Endodermal cell (in vitro differentiated cells): ENCODE results near the gene LRFN4. TPM values are rescaled to one million over a fixed set of nuclear protein-coding genes. Genes with fewer than 3 reads are reported as not detected.

Experiments
- DNase-seq: peaks from one replicate; pipeline ENCODE4 v3.0.0-alpha.2; 2017
- H3K27ac ChIP-seq: 2 replicates; pipeline ENCODE4 v1.5.1; 2013; ENCODE audit warnings: mild to moderate bottlenecking, low read depth, low read length, moderate library complexity
- H3K27me3 ChIP-seq: 2 replicates; pipeline ENCODE4 v1.6.1; 2013; ENCODE audit warnings: mild to moderate bottlenecking, low read length, moderate library complexity; ENCODE audit not compliant: insufficient read depth, control insufficient read depth, poor library complexity, severe bottlenecking
- H3K36me3 ChIP-seq: 2 replicates; pipeline ENCODE4 v1.7.0; 2013; ENCODE audit warnings: mild to moderate bottlenecking, low read length, moderate library complexity; ENCODE audit not compliant: control insufficient read depth, insufficient read depth
- H3K4me1 ChIP-seq: one replicate; pipeline ENCODE4 v1.7.0; 2013; ENCODE audit warnings: low read length; ENCODE audit not compliant: control insufficient read depth, insufficient read depth
- H3K4me3 ChIP-seq: 2 replicates; pipeline ENCODE4 v1.5.1; 2013; ENCODE audit warnings: mild to moderate bottlenecking, low read length, moderate library complexity
- H3K9ac ChIP-seq: 2 replicates; pipeline ENCODE4 v1.6.1; 2013; ENCODE audit warnings: mild to moderate bottlenecking, low read length, moderate library complexity; ENCODE audit not compliant: poor library complexity, severe bottlenecking; ENCODE audit errors: extremely low read depth
- H3K9me3 ChIP-seq: 2 replicates; pipeline ENCODE4 v1.6.1; 2013; ENCODE audit warnings: mild to moderate bottlenecking, low read length, moderate library complexity; ENCODE audit not compliant: control insufficient read depth
- H3K27ac Mint-ChIP-seq: 2 replicates; pipeline ENCODE4 v1.8.0; 2020; ENCODE audit warnings: mixed read lengths
- H3K27me3 Mint-ChIP-seq: 2 replicates; pipeline ENCODE4 v1.8.0; 2021; ENCODE audit warnings: mild to moderate bottlenecking, mixed read lengths; ENCODE audit not compliant: insufficient read depth
- H3K36me3 Mint-ChIP-seq: 2 replicates; pipeline ENCODE4 v1.8.0; 2020; ENCODE audit warnings: low read depth, mixed read lengths
- H3K4me1 Mint-ChIP-seq: 2 replicates; pipeline ENCODE4 v1.8.0; 2020; ENCODE audit warnings: mixed read lengths
- H3K4me3 Mint-ChIP-seq: 2 replicates; pipeline ENCODE4 v1.8.0; 2020; ENCODE audit warnings: mild to moderate bottlenecking, moderate library complexity, mixed read lengths
- H3K9me3 Mint-ChIP-seq: 2 replicates; pipeline ENCODE4 v1.8.0; 2020; ENCODE audit warnings: mild to moderate bottlenecking, mixed read lengths
- WGBS, 2 experiments: methylation state at CpG; one replicate each; pipeline versions ENCODE4 v1.1.5 to v1.1.7; 2013; ENCODE audit warnings: missing lambda C conversion rate in 2 of 2, mixed read lengths in 1 of 2; ENCODE audit not compliant: insufficient coverage in 1 of 2, insufficient read length in 1 of 2; 5-methylcytosine and 5-hydroxymethylcytosine counted together
- total RNA-seq, 2 donors: library from RNA; stranded (reverse); fragmentation: NEBNext Ultra II Directional in 1 of 2; extraction: Animal tissue kit (Norgen Biotek cat#: 25700) in 1 of 2; gene quantifications; 2 replicates in 1 of 2; 3 replicates in 1 of 2; pipeline ENCODE4 v1.2.1, GENCODE V29; 2021
- TF ChIP-seq, protein P1 (sequence below): fragments of 200-600 bp; sonication (generic); conservative IDR thresholded peaks from 2 replicates; pipeline ENCODE4 v1.5.0; 2021; ENCODE audit warnings: antibody characterized with exemption, mild to moderate bottlenecking

The LRFN4 gene
- total RNA-seq, 2 donors from 2014 or later, result 23.2 to 26.2 TPM

DNA sequence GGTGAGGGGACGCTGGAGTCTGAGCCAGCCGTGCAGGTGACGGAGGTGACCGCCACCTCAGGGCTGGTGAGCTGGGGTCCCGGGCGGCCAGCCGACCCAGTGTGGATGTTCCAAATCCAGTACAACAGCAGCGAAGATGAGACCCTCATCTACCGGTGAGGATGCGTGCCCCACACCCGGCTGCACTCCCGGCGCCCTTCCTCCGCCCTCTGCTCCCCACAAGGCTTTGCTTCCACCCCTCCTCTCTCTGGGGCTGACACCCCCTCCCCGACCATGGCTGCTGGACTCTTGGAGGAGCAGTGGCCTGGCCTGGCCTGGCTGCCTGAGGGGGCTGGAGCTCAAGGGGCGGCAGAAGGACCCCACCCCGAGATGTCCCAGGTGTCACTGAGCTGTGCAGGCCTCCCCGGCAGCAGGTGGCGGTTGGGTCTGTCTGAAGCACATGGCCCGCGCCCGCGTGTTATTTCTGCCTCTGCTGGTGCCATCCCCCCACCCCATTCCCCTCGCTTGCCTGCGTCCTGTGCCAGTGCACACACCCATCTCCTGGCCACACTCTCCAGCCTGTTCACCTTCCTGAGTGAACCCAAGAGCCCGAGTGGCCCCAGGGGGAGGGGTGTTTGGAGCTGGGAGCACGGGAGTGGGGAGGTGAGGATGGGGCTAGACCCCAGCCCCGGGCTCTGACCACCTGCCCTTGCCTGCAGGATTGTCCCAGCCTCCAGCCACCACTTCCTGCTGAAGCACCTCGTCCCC is 2.2 kb downstream of the LRFN4 start:
- no peak overlapping the region for H3K4me3 ChIP-seq
- H3K27ac ChIP-seq, result no peak overlapping the region
- Mint-ChIP-seq H3K9me3 (no peaks in the 10 kb centered on the region), H3K4me1 (peaks cover 4% of the 10 kb centered on the region), H3K27ac (no peak overlapping the region), H3K27me3 (no peaks in the 10 kb centered on the region), H3K4me3 (no peak overlapping the region), H3K36me3 (no peaks in the 10 kb centered on the region)
- DNase-seq, result no peak
- H3K9me3 ChIP-seq, result no peaks in the 10 kb centered on the region
- TF ChIP-seq, protein P1, sequence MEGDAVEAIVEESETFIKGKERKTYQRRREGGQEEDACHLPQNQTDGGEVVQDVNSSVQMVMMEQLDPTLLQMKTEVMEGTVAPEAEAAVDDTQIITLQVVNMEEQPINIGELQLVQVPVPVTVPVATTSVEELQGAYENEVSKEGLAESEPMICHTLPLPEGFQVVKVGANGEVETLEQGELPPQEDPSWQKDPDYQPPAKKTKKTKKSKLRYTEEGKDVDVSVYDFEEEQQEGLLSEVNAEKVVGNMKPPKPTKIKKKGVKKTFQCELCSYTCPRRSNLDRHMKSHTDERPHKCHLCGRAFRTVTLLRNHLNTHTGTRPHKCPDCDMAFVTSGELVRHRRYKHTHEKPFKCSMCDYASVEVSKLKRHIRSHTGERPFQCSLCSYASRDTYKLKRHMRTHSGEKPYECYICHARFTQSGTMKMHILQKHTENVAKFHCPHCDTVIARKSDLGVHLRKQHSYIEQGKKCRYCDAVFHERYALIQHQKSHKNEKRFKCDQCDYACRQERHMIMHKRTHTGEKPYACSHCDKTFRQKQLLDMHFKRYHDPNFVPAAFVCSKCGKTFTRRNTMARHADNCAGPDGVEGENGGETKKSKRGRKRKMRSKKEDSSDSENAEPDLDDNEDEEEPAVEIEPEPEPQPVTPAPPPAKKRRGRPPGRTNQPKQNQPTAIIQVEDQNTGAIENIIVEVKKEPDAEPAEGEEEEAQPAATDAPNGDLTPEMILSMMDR, result no peak
- no peak overlapping the region for H3K9ac ChIP-seq
- no peaks in the 10 kb centered on the region for H3K4me1 ChIP-seq
- H3K36me3 ChIP-seq, result no peaks in the 10 kb centered on the region
- H3K27me3 ChIP-seq, result no peaks in the 10 kb centered on the region
- WGBS, 2 experiments, result 93 to 95% methylated on average over 16 to 29 of the region's 29 CpGs

DNA sequence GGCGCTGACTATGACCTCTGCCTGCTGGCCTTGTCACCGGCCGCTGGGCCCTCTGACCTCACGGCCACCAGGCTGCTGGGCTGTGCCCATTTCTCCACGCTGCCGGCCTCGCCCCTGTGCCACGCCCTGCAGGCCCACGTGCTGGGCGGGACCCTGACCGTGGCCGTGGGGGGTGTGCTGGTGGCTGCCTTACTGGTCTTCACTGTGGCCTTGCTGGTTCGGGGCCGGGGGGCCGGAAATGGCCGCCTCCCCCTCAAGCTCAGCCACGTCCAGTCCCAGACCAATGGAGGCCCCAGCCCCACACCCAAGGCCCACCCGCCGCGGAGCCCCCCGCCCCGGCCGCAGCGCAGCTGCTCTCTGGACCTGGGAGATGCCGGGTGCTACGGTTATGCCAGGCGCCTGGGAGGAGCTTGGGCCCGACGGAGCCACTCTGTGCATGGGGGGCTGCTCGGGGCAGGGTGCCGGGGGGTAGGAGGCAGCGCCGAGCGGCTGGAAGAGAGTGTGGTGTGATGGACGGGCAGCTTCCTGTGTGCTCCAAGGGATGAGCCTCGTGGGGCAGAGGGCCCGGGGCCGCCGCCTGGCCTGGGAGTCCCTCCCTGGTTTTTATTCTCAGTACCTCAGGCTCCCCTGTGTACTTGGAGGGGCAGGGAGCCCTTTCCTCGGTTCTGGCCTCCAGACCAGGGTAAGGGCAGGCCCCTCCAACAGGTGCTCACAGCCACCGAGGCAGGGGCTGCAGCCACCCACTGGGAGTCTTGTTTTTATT is 3.0 kb downstream of the LRFN4 start:
- Histone ChIP-seq H3K9ac (no peak overlapping the region), H3K4me3 (no peak overlapping the region), H3K36me3 (no peaks in the 10 kb centered on the region), H3K27ac (no peak overlapping the region), H3K27me3 (no peaks in the 10 kb centered on the region), H3K9me3 (no peaks in the 10 kb centered on the region), H3K4me1 (no peaks in the 10 kb centered on the region)
- WGBS, 2 experiments, result 93 to 95% methylated on average over 18 to 41 of the region's 41 CpGs
- Mint-ChIP-seq H3K9me3 (no peaks in the 10 kb centered on the region), H3K27ac (no peak overlapping the region), H3K4me1 (peaks cover 4% of the 10 kb centered on the region), H3K36me3 (no peaks in the 10 kb centered on the region), H3K27me3 (no peaks in the 10 kb centered on the region), H3K4me3 (no peak overlapping the region)
- TF ChIP-seq, protein P1, result no peak
- no peak for DNase-seq

DNA sequence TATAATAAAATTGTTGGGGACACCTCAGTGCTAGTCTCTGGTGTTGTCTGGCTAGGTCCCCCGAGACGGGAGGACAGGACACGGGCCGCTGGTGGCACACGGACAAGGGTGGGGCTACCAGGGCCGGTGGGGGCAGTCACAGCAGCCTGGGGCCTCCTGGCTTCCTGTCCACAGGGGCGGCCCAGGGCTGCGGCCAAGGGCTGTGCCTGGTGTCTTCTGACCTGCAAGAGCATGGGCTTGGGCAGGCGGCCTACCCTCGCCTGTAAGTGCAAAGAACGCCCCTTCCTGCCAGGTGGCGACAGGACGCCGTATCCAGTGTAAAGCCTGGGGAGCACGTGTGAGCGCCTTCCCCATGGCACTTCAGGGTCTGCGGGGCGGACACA is 3.6 kb downstream of the LRFN4 start:
- Mint-ChIP-seq H3K36me3 (no peaks in the 10 kb centered on the region), H3K4me1 (peaks cover 3% of the 10 kb centered on the region), H3K27me3 (no peaks in the 10 kb centered on the region), H3K9me3 (no peaks in the 10 kb centered on the region), H3K27ac (no peak overlapping the region), H3K4me3 (no peak overlapping the region)
- Histone ChIP-seq H3K9ac (no peak overlapping the region), H3K4me1 (no peaks in the 10 kb centered on the region), H3K4me3 (no peak overlapping the region), H3K27ac (no peak overlapping the region), H3K9me3 (no peaks in the 10 kb centered on the region), H3K36me3 (no peaks in the 10 kb centered on the region), H3K27me3 (no peaks in the 10 kb centered on the region)
- 90 to 96% methylated on average over 10 to 18 of the region's 18 CpGs for WGBS, 2 experiments
- DNase-seq, result peak; percentile 74
- TF ChIP-seq, protein P1, result peak; percentile 39
